ENCODE data around the gene GRHPR. TPM values are rescaled to one million over a fixed set of nuclear protein-coding genes. Genes with fewer than 3 reads are reported as not detected.
"Not testable (repeated sequence)": the region's sequence is repeated elsewhere in the genome, so short reads cannot be mapped to it uniquely, and the experiment has no call there.

The GRHPR gene
- polyA plus RNA-seq, 2 of the 4 experiments (the other 2 are of a cell fraction), result 111 to 146 TPM

GRCh38 chr9:37467530-37467929, 45.0 kb downstream of the GRHPR start:
- peak overlapping the region; percentile 97 to 99 for H3K27ac ChIP-seq
- H3K4me1 ChIP-seq, result peaks cover 32% of the 10 kb centered on the region
- POLR2A ChIA-PET, FAIRE-seq, CTCF ChIA-PET, H3K9me3 ChIP-seq, ATAC-seq: not testable (repeated sequence)
- H3K4me3 ChIP-seq, result peak overlapping the region; percentile 55
- TF ChIP-seq MAX (IDR thresholded peaks at IDR 0.05), result 0 out of 2 replicates have a peak, but pooled peaks have one; percentile 31
- TF ChIP-seq CEBPB (IDR thresholded peaks at IDR 0.05), result peak; percentile 42 to 68; a peak in 2 of 4 replicates
- WGBS (ENCODE audit: missing lambda C conversion rate), result 16% methylated on average over 17 of the region's 17 CpGs
- peak in 1 of 2 experiments; percentile 67 for DNase-seq (ENCODE audit: low read depth in 1 of 2, low spot score in 1 of 2)
- H3K4me2 ChIP-seq, result peak overlapping the region; percentile 98

GRCh38 chr9:37468620-37469019, 46.1 kb downstream of the GRHPR start:
- CTCF ChIA-PET, result interaction anchor here (1.5 kb wide), 1 partner anchor 10 kb away, joined by 4 read pairs; no protein-coding TSS in a partner anchor

GRCh38 chr9:37471942-37472684, 49.6 kb downstream of the GRHPR start:
- FAIRE-seq, result peak; percentile 93
- POLR2A ChIA-PET, result no interaction called here
- H3K9me3 ChIP-seq, result peaks cover 25% of the 10 kb centered on the region
- H3K4me2 ChIP-seq, result peak overlapping the region; percentile 86
- CTCF ChIA-PET, result interaction anchor here (0.6 to 1.3 kb wide), 3 partner anchors 36 to 56 kb away, joined by 3 to 6 read pairs (median 4); no protein-coding TSS in a partner anchor
- peak; percentile 10 to 26; a peak in 1 of 5 replicates for TF ChIP-seq RAD21 (conservative IDR thresholded peaks at IDR 0.05 in 1 of 2, IDR thresholded peaks at IDR 0.05 in 1 of 2)
- no peak for TF ChIP-seq POLR2AphosphoS2 (conservative IDR thresholded peaks at IDR 0.05; ENCODE audit: low read length)
- no peak; the same call in 1 of the 2 replicates for TF ChIP-seq GATA3 (IDR thresholded peaks at IDR 0.05; ENCODE audit: borderline replicate concordance)
- no peak for TF ChIP-seq HOXB13 (CRISPR knock-in tag; IDR thresholded peaks at IDR 0.05; ENCODE audit: low read depth)
- peak; percentile 97 for TF ChIP-seq MAFK (IDR thresholded peaks at IDR 0.05; ENCODE audit: partially characterized antibody)
- TF ChIP-seq FOSB (CRISPR knock-in tag; IDR thresholded peaks at IDR 0.05), result no peak
- TF ChIP-seq ESRRA (IDR thresholded peaks at IDR 0.05; ENCODE audit: borderline replicate concordance, low read length), result no peak
- peak; percentile 81 for TF ChIP-seq FOSL2 (IDR thresholded peaks at IDR 0.05)
- TF ChIP-seq FOSL2 (CRISPR knock-in tag; IDR thresholded peaks at IDR 0.05), result peak; percentile 96
- TF ChIP-seq BCL3 (IDR thresholded peaks at IDR 0.05), result peak; percentile 57
- TF ChIP-seq CEBPB (IDR thresholded peaks at IDR 0.05), result peak in 1 of 2 experiments; percentile 48; a peak in 1 of 4 replicates
- peak in 1 of 2 experiments; percentile 69; a peak in 3 of 5 replicates for TF ChIP-seq EP300 (IDR thresholded peaks at IDR 0.05)
- TF ChIP-seq TP53 (CRISPR knock-in tag; IDR thresholded peaks at IDR 0.05), result no peak
- peak; percentile 42; the same call in 1 of the 2 replicates for TF ChIP-seq NFE2L2 (conservative IDR thresholded peaks at IDR 0.05; ENCODE audit: low read length)
- TF ChIP-seq SMC3 (IDR thresholded peaks at IDR 0.05), result no peak
- peak; percentile 92 to 93 for TF ChIP-seq JUN (IDR thresholded peaks at IDR 0.05)
- 0 out of 2 replicates have a peak, but pooled peaks have one; percentile 11 for TF ChIP-seq PHF8 (IDR thresholded peaks at IDR 0.05; ENCODE audit: borderline replicate concordance, low read depth)
- TF ChIP-seq JUNB (IDR thresholded peaks at IDR 0.05), result peak; percentile 90
- no peak for TF ChIP-seq ELK1 (IDR thresholded peaks at IDR 0.05; ENCODE audit: low read depth, low read length)
- no peak for TF ChIP-seq SREBF2 (IDR thresholded peaks at IDR 0.05)
- peak; percentile 84 for TF ChIP-seq MAX (IDR thresholded peaks at IDR 0.05)
- no peak for TF ChIP-seq ZSCAN20 (CRISPR knock-in tag; IDR thresholded peaks at IDR 0.05)
- no peak for TF ChIP-seq EHF (CRISPR knock-in tag; IDR thresholded peaks at IDR 0.05)
- H3K4me1 ChIP-seq, result peaks cover 23% of the 10 kb centered on the region
- peak overlapping the region; percentile 94 to 96 for H3K27ac ChIP-seq
- peak overlapping the region; percentile 31 for H3K4me3 ChIP-seq
- WGBS (ENCODE audit: missing lambda C conversion rate), result 6% methylated on average over 7 of the region's 7 CpGs
- peak; percentile 97 to 99 for ATAC-seq
- DNase-seq (ENCODE audit: low read depth in 1 of 2, low spot score in 1 of 2), result peak; percentile 89 to 97

More at GRCh38 chr9:37468620-37469019, 46.1 kb downstream of the GRHPR start:
- Histone ChIP-seq H3K9me3 (peaks cover 3% of the 10 kb centered on the region), H3K4me1 (peaks cover 25% of the 10 kb centered on the region), H3K27ac (peak overlapping the region in 1 of 2 experiments; percentile 97; a peak in 4 of 6 replicates), H3K4me3 (no peak overlapping the region), H3K4me2 (no peak overlapping the region)
- POLR2A ChIA-PET, result no interaction called here
- DNase-seq (ENCODE audit: low read depth in 1 of 2, low spot score in 1 of 2), result peak in 1 of 2 experiments; percentile 32
- 94% methylated on average over 6 of the region's 6 CpGs for WGBS (ENCODE audit: missing lambda C conversion rate)
- no peak for FAIRE-seq
- no peak for ATAC-seq
- no peak for TF ChIP-seq CBX8 (IDR thresholded peaks at IDR 0.05)
- no peak for TF ChIP-seq HOXB13 (CRISPR knock-in tag; IDR thresholded peaks at IDR 0.05; ENCODE audit: low read depth)

Measured in A549 (cell line).